ENCODE results near the gene AMH.
"Not testable (repeated sequence)": the region's sequence is repeated elsewhere in the genome, so short reads cannot be mapped to it uniquely, and the experiment has no call there.

Gene AMH

GRCh38 chr19:2249010-2249866, at the start of gene AMH:
TSS of gene AMH (plus strand) at chr19:2249323. CDS start at chr19:2249333, 10 bp downstream.
- no peak for DNase-seq (ENCODE audit: extremely low read depth in 1 of 2, low read depth in 1 of 2)

DNA sequence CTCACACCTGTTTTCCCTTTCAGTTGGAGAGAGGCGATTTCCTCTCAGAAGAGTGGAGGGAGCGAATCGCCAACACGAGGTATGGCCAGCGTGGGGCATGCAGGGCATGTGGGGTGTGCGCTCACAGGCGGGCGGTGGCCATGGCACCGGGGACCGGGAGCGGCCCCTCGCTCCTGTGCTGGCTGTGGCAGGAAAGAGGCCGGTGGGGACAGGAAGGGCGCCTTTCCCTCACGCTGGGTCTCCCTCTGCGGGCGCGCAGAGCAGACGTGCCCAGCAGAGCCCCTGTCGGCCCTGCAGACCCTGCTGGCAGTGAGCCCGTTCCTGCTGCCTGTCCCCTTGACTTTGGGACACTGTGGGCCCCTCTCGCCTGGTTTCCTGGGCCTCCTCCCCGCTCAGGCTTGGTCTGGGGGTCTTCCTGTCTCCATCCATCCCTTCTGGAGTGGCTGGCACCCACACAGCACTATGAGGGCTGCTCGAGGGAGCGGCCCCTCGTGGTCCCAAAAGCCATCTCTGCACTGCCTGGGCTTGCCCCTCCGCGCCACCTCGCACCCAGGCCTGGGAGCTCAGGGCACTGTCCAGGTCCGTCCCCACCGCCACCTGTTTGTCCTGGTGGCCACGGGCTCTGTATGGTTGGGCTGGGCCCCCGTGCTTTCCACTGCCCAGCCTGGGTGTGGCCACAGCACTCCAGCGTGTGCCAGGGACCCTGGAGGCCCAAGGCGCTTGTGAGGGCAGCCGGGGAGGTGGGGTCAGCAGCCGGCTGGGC, 49.1 kb upstream of the AMH start:
- no peak for DNase-seq (ENCODE audit: extremely low read depth in 1 of 2, low read depth in 1 of 2)

DNA sequence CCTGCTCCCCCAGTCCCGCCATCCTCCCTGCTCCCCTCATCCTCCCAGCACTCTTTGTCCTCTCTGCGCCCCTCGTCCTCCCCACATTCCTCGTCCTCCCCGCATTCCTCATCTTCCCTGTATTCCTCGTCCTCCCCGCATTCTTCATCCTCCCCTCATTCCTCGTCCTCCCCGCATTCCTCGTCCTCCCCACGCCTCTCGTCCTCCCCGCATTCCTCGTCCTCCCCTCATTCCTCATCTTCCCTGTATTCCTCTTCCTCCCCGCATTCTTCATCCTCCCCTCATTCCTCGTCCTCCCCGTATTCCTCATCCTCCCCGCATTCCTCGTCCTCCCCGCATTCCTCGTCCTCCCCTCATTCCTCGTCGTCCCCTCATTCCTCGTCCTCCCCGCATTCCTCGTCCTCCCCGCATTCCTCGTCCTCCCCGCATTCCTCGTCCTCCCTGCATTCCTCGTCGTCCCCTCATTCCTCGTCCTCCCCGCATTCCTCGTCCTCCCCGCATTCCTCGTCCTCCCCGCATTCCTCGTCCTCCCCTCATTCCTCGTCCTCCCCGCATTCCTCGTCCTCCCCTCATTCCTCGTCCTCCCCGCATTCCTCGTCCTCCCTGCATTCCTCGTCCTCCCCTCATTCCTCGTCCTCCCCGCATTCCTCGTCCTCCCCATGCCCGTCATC, 48.4 kb upstream of the AMH start:
- DNase-seq (ENCODE audit: extremely low read depth in 1 of 2, low read depth in 1 of 2) = not testable (repeated sequence)

DNA sequence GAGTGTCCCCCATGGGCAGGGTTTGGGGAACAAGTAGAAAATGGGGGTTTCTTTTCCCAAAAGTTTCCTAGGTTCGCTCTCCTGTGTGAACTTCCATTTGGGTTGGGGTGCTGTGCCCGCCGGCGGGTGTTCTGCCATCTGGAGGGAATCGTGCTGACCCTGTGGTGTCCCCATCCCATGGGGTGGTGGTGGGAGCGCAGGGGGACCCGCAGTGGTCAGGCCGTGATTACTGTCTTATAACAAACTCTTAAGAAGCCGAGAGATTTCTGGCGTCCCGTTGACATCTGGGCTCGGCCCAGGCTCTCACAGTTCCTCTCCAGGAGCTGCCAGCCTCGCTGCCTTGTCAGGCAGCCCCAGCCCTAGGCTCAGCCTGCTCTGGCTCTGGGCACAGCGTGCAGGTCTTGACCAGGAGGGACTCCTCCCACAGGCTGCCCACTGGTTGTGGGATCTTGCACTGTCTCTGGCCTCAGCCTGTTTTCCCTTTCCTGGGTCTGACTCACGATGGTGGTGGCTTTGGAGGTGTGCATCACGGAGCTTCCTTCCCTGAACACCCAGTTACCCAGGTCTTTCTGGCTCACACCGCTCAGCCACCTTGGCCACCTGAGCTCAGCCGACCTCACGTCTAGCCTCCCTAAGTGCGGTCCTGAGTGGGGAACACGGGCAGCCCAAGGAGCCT, 47.5 kb upstream of the AMH start:
- no peak for DNase-seq (ENCODE audit: extremely low read depth in 1 of 2, low read depth in 1 of 2)

GRCh38 chr19:2202366-2202765, 46.8 kb upstream of the AMH start:
- DNase-seq (ENCODE audit: extremely low read depth in 1 of 2, low read depth in 1 of 2) = no peak

DNA sequence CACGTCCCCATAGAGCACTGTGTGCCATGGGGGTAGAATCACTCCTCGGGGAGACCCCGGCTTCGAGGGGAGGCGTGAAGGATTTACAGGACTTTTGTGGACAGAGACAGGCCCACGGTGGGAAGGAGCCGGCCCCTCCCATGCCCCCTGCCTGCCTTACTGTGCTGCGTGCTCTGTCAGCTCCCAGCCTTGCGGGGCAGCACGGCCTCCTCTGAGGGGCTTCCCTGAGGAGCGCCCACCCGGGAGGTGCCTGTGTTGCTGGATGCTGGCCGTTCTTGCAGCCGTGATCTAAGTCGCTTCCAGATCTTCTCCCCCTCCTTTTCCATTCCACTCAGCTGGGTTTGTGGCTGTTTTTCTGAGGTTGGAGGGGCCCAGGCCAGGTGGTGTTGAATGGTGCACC, 42.1 kb upstream of the AMH start:
- DNase-seq (ENCODE audit: extremely low read depth in 1 of 2, low read depth in 1 of 2) = no peak

DNA sequence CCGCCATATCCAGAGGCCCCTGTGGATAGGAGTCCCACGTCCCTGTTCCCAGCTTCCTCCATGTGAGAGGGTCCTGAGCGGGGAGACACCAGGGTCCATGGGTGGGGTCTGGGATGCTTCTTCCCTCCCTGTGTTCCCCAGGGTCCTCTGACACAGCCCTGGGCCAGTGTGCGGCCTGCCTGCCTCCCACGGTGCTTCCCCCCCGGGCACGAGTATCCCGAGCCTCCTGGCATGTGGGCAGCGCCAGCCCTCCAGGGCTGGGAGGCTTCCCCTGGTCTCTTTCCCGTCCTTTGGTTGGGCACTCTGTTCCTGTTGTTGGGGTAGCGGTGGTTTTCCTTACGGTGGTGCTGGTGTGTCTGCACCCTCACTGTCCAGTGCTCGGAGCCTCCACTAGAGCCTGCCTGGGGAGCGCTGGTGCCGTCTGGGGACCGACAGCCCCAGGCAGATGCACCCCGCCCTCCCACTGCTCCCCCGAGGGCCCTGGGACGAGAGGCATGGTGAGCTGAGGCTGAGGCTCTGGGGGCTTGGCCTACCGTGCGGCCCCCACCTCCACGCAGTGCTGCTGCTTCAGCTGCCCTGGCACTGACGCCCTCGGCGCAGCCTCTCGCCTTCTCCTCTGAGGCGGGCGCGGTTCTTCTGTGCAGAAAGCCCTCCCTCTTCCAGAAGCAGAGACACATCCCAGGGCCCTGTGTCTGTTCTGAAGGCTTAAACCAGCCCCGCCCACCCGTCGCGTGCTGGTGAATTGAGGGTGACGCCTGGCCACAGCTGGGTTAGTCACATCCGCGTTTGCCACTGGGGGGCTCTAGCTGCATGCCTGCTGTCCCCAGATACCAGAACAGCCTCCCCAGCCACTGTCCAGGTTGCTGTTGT, 40.9 kb upstream of the AMH start:
- DNase-seq (ENCODE audit: extremely low read depth in 1 of 2, low read depth in 1 of 2) = no peak

DNA sequence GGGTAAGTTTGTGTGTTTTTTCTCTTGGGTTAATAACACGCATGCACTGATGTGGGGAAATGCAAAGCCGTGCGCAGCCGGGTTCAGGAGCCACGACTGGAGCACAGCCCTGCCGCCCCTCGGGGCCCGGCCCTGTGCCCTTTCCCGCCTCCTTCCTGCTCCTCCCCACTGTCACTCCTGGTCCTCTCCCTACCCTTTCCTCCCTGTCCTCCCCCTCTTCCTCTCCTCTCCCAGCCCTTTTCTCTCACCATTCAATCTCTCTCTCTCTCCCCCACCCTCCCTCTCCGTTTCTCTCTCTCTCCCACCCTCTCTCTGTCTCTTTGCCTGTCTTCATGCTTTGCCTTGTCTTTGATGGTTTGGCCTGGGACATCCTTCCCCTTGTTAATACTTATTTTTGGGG, 40.1 kb upstream of the AMH start:
- DNase-seq (ENCODE audit: extremely low read depth in 1 of 2, low read depth in 1 of 2) = no peak

- DNase-seq (ENCODE audit: extremely low read depth in 1 of 2, low read depth in 1 of 2) = no peak
Measured at GRCh38 chr19:2209408-2209807, 39.7 kb upstream of the AMH start.

GRCh38 chr19:2210206-2210605, 38.9 kb upstream of the AMH start:
- no peak for DNase-seq (ENCODE audit: extremely low read depth in 1 of 2, low read depth in 1 of 2)

GRCh38 chr19:2210987-2211740, 38.0 kb upstream of the AMH start:
- no peak for DNase-seq (ENCODE audit: extremely low read depth in 1 of 2, low read depth in 1 of 2)

GRCh38 chr19:2212861-2213711, 36.0 kb upstream of the AMH start:
- DNase-seq (ENCODE audit: extremely low read depth in 1 of 2, low read depth in 1 of 2) = no peak

- DNase-seq (ENCODE audit: extremely low read depth in 1 of 2, low read depth in 1 of 2) = no peak
Measured at GRCh38 chr19:2213799-2214198, 35.3 kb upstream of the AMH start.

GRCh38 chr19:2214251-2214650, 34.9 kb upstream of the AMH start:
- no peak for DNase-seq (ENCODE audit: extremely low read depth in 1 of 2, low read depth in 1 of 2)

DNA sequence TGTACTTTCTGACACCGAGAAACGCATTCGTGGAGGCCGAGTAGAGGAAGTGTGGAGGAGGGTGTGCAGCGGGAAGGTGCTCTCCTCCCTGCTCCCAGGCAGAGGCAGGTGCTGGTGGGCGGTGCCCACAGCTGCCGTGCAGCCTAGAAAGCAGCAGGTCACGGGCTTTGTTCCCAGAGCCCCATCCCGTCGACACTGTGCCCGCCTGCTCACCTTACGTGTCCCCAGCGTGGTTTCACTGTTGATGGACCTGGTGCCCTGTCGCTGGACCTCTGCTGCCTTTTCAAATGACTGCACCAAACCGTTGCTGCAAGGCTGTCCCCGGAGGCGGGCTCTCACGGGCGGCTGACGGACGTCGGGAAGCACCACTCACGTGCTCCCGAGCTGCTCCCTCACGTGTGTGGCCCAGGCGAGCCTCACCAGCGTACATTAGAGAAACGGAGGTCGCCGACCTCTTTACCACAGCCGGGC, 33.8 kb upstream of the AMH start:
- no peak for DNase-seq (ENCODE audit: extremely low read depth in 1 of 2, low read depth in 1 of 2)

DNA sequence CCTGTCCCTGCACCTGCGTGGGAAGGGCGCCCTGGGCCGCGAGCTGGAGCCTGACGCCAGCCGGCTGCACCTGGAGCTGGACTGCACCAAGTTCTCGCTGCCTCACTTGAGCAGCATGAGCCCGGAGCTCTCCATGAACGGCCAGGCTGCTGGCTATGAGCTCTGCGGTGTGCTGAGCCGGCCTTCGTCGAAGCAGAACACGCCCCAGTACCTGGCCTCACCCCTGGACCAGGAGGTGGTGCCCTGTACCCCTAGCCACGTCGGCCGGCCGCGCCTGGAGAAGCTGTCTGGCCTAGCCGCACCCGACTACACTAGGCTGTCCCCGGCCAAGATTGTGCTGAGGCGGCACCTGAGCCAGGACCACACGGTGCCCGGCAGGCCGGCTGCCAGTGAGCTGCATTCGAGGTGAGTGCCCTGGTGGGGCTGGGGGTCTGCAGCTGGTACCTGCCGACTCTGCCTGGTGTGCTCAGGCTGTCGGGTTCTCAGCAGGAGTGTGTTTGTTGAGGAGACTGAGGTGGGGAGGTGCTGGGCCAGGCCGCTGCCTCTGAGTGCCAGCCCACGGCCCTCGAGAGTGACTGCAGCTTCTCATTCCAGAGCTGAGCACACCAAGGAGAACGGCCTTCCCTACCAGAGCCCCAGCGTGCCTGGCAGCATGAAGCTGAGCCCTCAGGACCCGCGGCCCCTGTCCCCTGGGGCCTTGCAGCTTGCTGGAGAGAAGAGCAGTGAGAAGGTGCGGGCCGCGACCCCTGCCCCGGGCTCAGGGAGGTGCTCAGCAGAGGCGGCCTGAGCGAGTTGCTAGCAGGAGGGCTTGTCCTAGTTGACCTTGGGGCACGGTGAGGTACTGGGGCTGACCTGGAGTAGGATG, 32.5 kb upstream of the AMH start:
- DNase-seq (ENCODE audit: extremely low read depth in 1 of 2, low read depth in 1 of 2) = no peak

GRCh38 chr19:2217591-2217990, 31.5 kb upstream of the AMH start:
- DNase-seq (ENCODE audit: extremely low read depth in 1 of 2, low read depth in 1 of 2) = no peak

Measured in activated CD8-positive, alpha-beta memory T cell treated with anti-CD3 and anti-CD28 coated beads for 1 hour (primary cell).